HepG2 (cell line): ENCODE results near the gene PHF21B. TPM values are rescaled to one million over a fixed set of nuclear protein-coding genes. Genes with fewer than 3 reads are reported as not detected.

Source experiments
- ATAC-seq: fragments of 200-7000 bp; cut with Tn5 transposase; 3 replicates; pipeline ENCODE4 v1.9.1; 2020; ENCODE audit warnings: mild to moderate bottlenecking, moderate library complexity
- BruUV-seq: library from RNA; stranded (reverse); fragments of 400-500 nt; replicated peaks from 2 replicates; lab custom pipeline; 2021; lab: Mats Ljungman, UMichigan
- CTCF ChIA-PET: fragments of 300-600 bp; formaldehyde crosslinking; extraction: SDS; loops from one replicate; lab custom pipeline; 2021; ENCODE audit warnings: low total read pairs, inconsistent platforms, low intra/inter-chr PET ratio; lab: Yijun Ruan, JAX
- POLR2A ChIA-PET: fragments of 350-600 bp; sonication (Branson Sonifier 250); formaldehyde crosslinking; loops from one replicate; lab custom pipeline; 2020; ENCODE audit warnings: antibody characterized with exemption, inconsistent platforms; lab: Yijun Ruan, JAX
- DNase-seq: peaks from one replicate; pipeline ENCODE4 v3.0.0-alpha.2; 2015; ENCODE audit warnings: low spot score
- FAIRE-seq: peaks from 3 replicates; lab custom pipeline; 2011; peaks lifted over from hg19 to GRCh38; lab: Jason Lieb, UNC
- H2AFZ ChIP-seq: one replicate; pipeline ENCODE4 v1.6.1; 2011; ENCODE audit warnings: low read length, inconsistent platforms
- H3K27ac ChIP-seq: fragments of 300-600 bp; 3 replicates; pipeline ENCODE4 v1.8.0; 2011; ENCODE audit warnings: mixed run types, mild to moderate bottlenecking, mixed read lengths, low read length, inconsistent platforms; ENCODE audit not compliant: insufficient read depth; ENCODE audit errors: extremely low read length
- H3K27me3 ChIP-seq, 2 experiments: fragments of 200-600 bp in 1 of 2; 2 replicates in 1 of 2; 3 replicates in 1 of 2; pipeline versions ENCODE4 v1.6.0 to v1.8.0; 2011; ENCODE audit warnings: low read length in 2 of 2, mild to moderate bottlenecking in 2 of 2, moderate library complexity in 2 of 2, inconsistent platforms in 1 of 2; ENCODE audit not compliant: insufficient read depth in 2 of 2, control insufficient read depth in 1 of 2
- H3K36me3 ChIP-seq, 2 experiments: fragments of 200-600 bp in 1 of 2; replicated peaks in 1 of 2; 2 replicates in 1 of 2; 3 replicates in 1 of 2; pipeline versions ENCODE4 v1.5.1 to v1.8.0; 2011; ENCODE audit warnings: low read length in 2 of 2, inconsistent platforms in 1 of 2; ENCODE audit not compliant: insufficient read depth in 2 of 2, control insufficient read depth in 1 of 2
- H3K4me1 ChIP-seq: 2 replicates; pipeline ENCODE4 v1.5.1; 2012; ENCODE audit warnings: low read length, inconsistent platforms; ENCODE audit not compliant: insufficient read depth
- H3K4me2 ChIP-seq: 2 replicates; pipeline ENCODE4 v1.6.0; 2011; ENCODE audit warnings: low read depth, low read length, inconsistent platforms
- H3K4me3 ChIP-seq, 3 experiments: fragments of 200-600 bp in 1 of 3; sonication (generic), shearing (Covaris generic) in 1 of 3; replicated peaks in 1 of 3; 2 replicates each; pipeline ENCODE4 v1.5.1; 2011 to 2016; ENCODE audit warnings: low read length in 3 of 3, inconsistent platforms in 2 of 3, low read depth in 2 of 3, mild to moderate bottlenecking in 2 of 3, control low read depth in 1 of 3, mixed read lengths in 1 of 3; ENCODE audit not compliant: insufficient read depth in 1 of 3
- H3K79me2 ChIP-seq: one replicate; pipeline ENCODE4 v1.6.1; 2011; ENCODE audit warnings: low read length, inconsistent platforms; ENCODE audit not compliant: insufficient read depth
- H3K9ac ChIP-seq: 2 replicates; pipeline ENCODE4 v1.6.0; 2011; ENCODE audit warnings: mild to moderate bottlenecking, low read depth, low read length, inconsistent platforms; ENCODE audit not compliant: insufficient read depth
- H3K9me3 ChIP-seq: 2 replicates; pipeline ENCODE4 v1.5.1; 2012; ENCODE audit warnings: mild to moderate bottlenecking, low read length
- H4K20me1 ChIP-seq: 2 replicates; pipeline ENCODE4 v1.6.0; 2011; ENCODE audit warnings: inconsistent platforms, mild to moderate bottlenecking, low read length, moderate library complexity; ENCODE audit not compliant: insufficient read depth
- CEBPZ ChIP-seq: IDR thresholded peaks from 2 replicates; pipeline ENCODE4 v1.6.1; 2012; ENCODE audit warnings: low read length, improper control_type of control experiment
- DBP ChIP-seq: sonication (generic); formaldehyde crosslinking; IDR thresholded peaks from 2 replicates; pipeline ENCODE4 v1.4.0; 2020; ENCODE audit warnings: missing genetic modification reagents; ENCODE audit errors: not compliant biosample characterization
- ELF3 ChIP-seq: IDR thresholded peaks from 2 replicates; pipeline ENCODE4 v1.6.1; 2016; ENCODE audit warnings: missing genetic modification reagents, missing compliant biosample characterization
- ESRRA ChIP-seq: sonication (generic); formaldehyde crosslinking; IDR thresholded peaks from 2 replicates; pipeline ENCODE4 v1.5.1; 2020; ENCODE audit warnings: mild to moderate bottlenecking, low read depth, missing genetic modification reagents
- HOMEZ ChIP-seq: IDR thresholded peaks from 2 replicates; pipeline ENCODE4 v1.6.1; 2016; ENCODE audit warnings: low read depth
- IRX3 ChIP-seq: sonication (generic); formaldehyde crosslinking; IDR thresholded peaks from 2 replicates; pipeline ENCODE4 v1.8.1; 2023; ENCODE audit warnings: mild to moderate bottlenecking, low read depth, missing genetic modification reagents, borderline replicate concordance
- NFAT5 ChIP-seq: sonication (generic); formaldehyde crosslinking; IDR thresholded peaks from 2 replicates; pipeline ENCODE4 v1.4.0; 2020; ENCODE audit warnings: missing genetic modification reagents
- NKX3-1 ChIP-seq: sonication (generic); formaldehyde crosslinking; IDR thresholded peaks from 2 replicates; pipeline ENCODE4 v1.5.0; 2020; ENCODE audit warnings: missing genetic modification reagents
- POGK ChIP-seq: sonication (generic); formaldehyde crosslinking; conservative IDR thresholded peaks from 2 replicates; pipeline ENCODE4 v1.8.0; 2022; ENCODE audit warnings: mild to moderate bottlenecking, moderate library complexity, missing genetic modification reagents
- ZNF10 ChIP-seq: sonication (generic); formaldehyde crosslinking; IDR thresholded peaks from 2 replicates; pipeline ENCODE4 v1.4.0; 2020; ENCODE audit warnings: mild to moderate bottlenecking, low read depth, missing genetic modification reagents, borderline replicate concordance
- WGBS: methylation state at CpG from one replicate; pipeline ENCODE4 v1.1.6; 2017; ENCODE audit warnings: low lambda C conversion rate; 5-methylcytosine and 5-hydroxymethylcytosine counted together
- in situ Hi-C: cut with HindIII; loops from 2 replicates; pipeline ENCODE4 v1.10.0; 2017; ENCODE audit warnings: low pct_unique_long_range_greater_than_20kb; ENCODE audit not compliant: extremely low pct_ligation_motif_present
- intact Hi-C: fragments of 100-400 bp; cut with micrococcal nuclease; formaldehyde crosslinking; loops from one replicate; pipeline ENCODE4 v1.10.0; 2022; ENCODE audit not compliant: unreplicated experiment
- polyA plus RNA-seq, 8 experiments: library from polyadenylated mRNA; depleted of rRNA in 3 of 8; stranded (reverse) in 7 of 8; unstranded in 1 of 8; fragments of >200 nt; fragmentation: Illumina TruSeq in 4 of 8; extraction: Trizol in 4 of 8; gene quantifications; 2 replicates each; pipeline versions ENCODE4 v1.2.1 to v1.2.3, GENCODE V29; 2011 to 2016; ENCODE audit warnings: low read depth in 4 of 8, missing spikeins in 1 of 8, mixed read lengths in 1 of 8; ENCODE audit not compliant: insufficient read depth in 1 of 8
- total RNA-seq, 5 experiments: library from RNA; depleted of rRNA; stranded (reverse); fragments of >200 nt; fragmentation: Illumina TruSeq; extraction: Trizol; gene quantifications; 2 replicates each; pipeline ENCODE4 v1.2.3, GENCODE V29; 2016; ENCODE audit warnings: low read depth in 1 of 5

PHF21B gene
- total and polyA plus RNA-seq, 2 of the 13 experiments (the other 11 are each of a cell fraction or from before 2014, with no cell fraction given), result not detected

- TF ChIP-seq ESRRA (CRISPR knock-in tag), result no peak
- no peak for TF ChIP-seq ZNF10
Measured at GRCh38 chr22:45059296-45059695, 49.5 kb upstream of the PHF21B start (continued).

GRCh38 chr22:45058622-45058912, 48.8 kb upstream of the PHF21B start:
- no peak for ATAC-seq
- no peaks in the 10 kb centered on the region for H3K79me2 ChIP-seq
- H3K27me3 ChIP-seq, result peaks cover 1 to 39% of the 10 kb centered on the region in 2 experiments; a peak in 4 of 5 replicates
- in situ Hi-C loops (no loop called here), intact Hi-C loops (no loop called here)
- DNase-seq, result no peak
- ChIA-PET POLR2A (no interaction called here), CTCF (no interaction called here)
- H3K9ac ChIP-seq, result no peak overlapping the region
- H3K36me3 ChIP-seq, result no peaks in the 10 kb centered on the region
- H3K27ac ChIP-seq, result no peak overlapping the region
- no peaks in the 10 kb centered on the region for H3K9me3 ChIP-seq
- no peaks in the 10 kb centered on the region for H3K4me1 ChIP-seq
- no peak overlapping the region for H3K4me2 ChIP-seq
- H2AFZ ChIP-seq, result no peak overlapping the region
- WGBS, result 53% methylated on average over 2 of the region's 2 CpGs
- BruUV-seq, result no TSS peak
- no peak overlapping the region for H3K4me3 ChIP-seq
- H4K20me1 ChIP-seq, result no peaks in the 10 kb centered on the region
- FAIRE-seq, result no peak
- TF ChIP-seq CEBPZ (no peak), NKX3-1 (no peak), IRX3 (CRISPR knock-in tag) (no peak), HOMEZ (CRISPR knock-in tag) (no peak), POGK (CRISPR knock-in tag) (no peak), ELF3 (CRISPR knock-in tag) (no peak), NFAT5 (CRISPR knock-in tag) (no peak), DBP (CRISPR knock-in tag) (no peak)
